Ureter (tissue), 1 donor: ENCODE results near the gene CCL1. TPM values are rescaled to one million over a fixed set of nuclear protein-coding genes. Genes with fewer than 3 reads are reported as not detected.

Source experiments
- DNase-seq: peaks from one replicate; pipeline ENCODE4 v3.0.0-alpha.2; 2020; ENCODE audit warnings: low spot score
- total RNA-seq: library from RNA; stranded (reverse); gene quantifications from one replicate; pipeline ENCODE4 v1.2.4, GENCODE V29; 2023
- donor health status: DM: yes; HTN: yes; CAD: no.

CCL1 gene
- total RNA-seq, 1 donor from 2014 or later: not detected

GRCh38 chr17:34383216-34383615 lies 20.2 kb upstream of the CCL1 start:
- DNase-seq: no peak

GRCh38 chr17:34382621-34383124 lies 19.6 kb upstream of the CCL1 start:
- DNase-seq: no peak

- DNase-seq: no peak
Observed at GRCh38 chr17:34379868-34380267, 16.8 kb upstream of the CCL1 start.

GRCh38 chr17:34378664-34379101 lies 15.7 kb upstream of the CCL1 start:
- DNase-seq: no peak

- DNase-seq: no peak
Observed at GRCh38 chr17:34377078-34377823, 14.2 kb upstream of the CCL1 start.

GRCh38 chr17:34375426-34375997 lies 12.5 kb upstream of the CCL1 start:
- no peak for DNase-seq

- DNase-seq: no peak
Observed at GRCh38 chr17:34374457-34374856, 11.4 kb upstream of the CCL1 start.

GRCh38 chr17:34371405-34372100 lies 8.5 kb upstream of the CCL1 start:
- DNase-seq: no peak

GRCh38 chr17:34370997-34371395 lies 8.0 kb upstream of the CCL1 start:
- no peak for DNase-seq

GRCh38 chr17:34370376-34370996 lies 7.5 kb upstream of the CCL1 start:
- no peak for DNase-seq

GRCh38 chr17:34369571-34369970 lies 6.5 kb upstream of the CCL1 start:
- no peak for DNase-seq

GRCh38 chr17:34368946-34369500 lies 6.0 kb upstream of the CCL1 start:
- DNase-seq: no peak

- no peak for DNase-seq
Observed at GRCh38 chr17:34368196-34368945, 5.3 kb upstream of the CCL1 start.

- DNase-seq: no peak
Observed at GRCh38 chr17:34367486-34368195, 4.6 kb upstream of the CCL1 start.

GRCh38 chr17:34366529-34367107 lies 3.6 kb upstream of the CCL1 start:
- no peak for DNase-seq

GRCh38 chr17:34366010-34366409 lies 3.0 kb upstream of the CCL1 start:
- DNase-seq: no peak

- DNase-seq: no peak
Observed at GRCh38 chr17:34365340-34365739, 2.3 kb upstream of the CCL1 start.

- DNase-seq: no peak
Observed at GRCh38 chr17:34364751-34365150, 1.7 kb upstream of the CCL1 start.

GRCh38 chr17:34361478-34362061 lies 1.5 kb downstream of the CCL1 start:
- peak; percentile 94 for DNase-seq
